Measurements from ENCODE around the gene TFEB. TPM values are rescaled to one million over a fixed set of nuclear protein-coding genes. Genes with fewer than 3 reads are reported as not detected.

TFEB gene
- polyA plus RNA-seq, 1 donor (not counting 4 experiments of a cell fraction or from before 2014, with no cell fraction given): 4.3 TPM

DNA sequence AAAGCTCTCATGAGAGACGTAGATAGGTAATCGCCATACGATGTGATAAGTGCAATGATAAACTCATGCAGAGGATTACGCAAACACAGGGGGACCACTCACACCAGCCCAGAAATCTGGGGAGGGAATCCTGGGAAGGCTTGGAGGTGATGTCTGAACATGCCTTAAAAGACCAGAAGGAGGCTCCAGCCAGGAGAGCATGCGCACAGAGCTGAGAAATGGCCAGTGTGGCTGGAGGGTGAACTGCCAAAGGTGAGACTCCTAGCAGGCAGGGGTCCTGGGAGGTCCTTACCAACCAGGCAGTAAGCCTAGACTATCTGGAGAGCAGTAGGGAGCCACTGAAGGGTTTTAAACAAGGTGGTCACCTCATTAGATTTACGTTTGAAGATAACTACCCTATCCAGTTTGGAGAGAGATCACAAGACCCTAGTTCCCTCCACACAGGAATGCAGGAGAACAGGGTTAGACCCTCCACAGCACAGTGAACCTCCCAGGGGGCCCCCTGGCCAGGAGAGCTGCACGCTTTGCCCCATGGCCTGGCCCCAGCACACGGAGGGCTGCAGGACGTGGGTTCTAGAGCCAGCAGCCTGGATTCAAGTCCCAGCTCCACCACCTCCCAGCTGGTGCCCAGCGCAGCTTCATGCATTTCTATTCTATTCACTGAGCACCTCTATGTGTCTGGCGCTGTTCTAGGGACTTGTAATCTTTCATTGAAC is 84.0 kb downstream of the TFEB start:
- Histone ChIP-seq H3K4me3 (ENCODE audit: control insufficient read depth in 2 of 3, extremely low read depth in 1 of 3, insufficient read depth in 2 of 3, low read depth in 1 of 3, low read length in 3 of 3) (no peak overlapping the region), H3K36me3 (ENCODE audit: control insufficient read depth in 2 of 2, extremely low read depth in 1 of 2, insufficient read depth in 2 of 2, low read length in 2 of 2) (peaks cover 40 to 41% of the 10 kb centered on the region in 2 experiments), H3K9ac (ENCODE audit: control insufficient read depth, extremely low read depth, insufficient read depth, low read length) (no peak overlapping the region), H3K27me3 (ENCODE audit: control insufficient read depth, extremely low read depth, insufficient read depth, low read length) (no peaks in the 10 kb centered on the region), H3K27ac (ENCODE audit: control insufficient read depth, insufficient read depth, low read length) (no peak overlapping the region), H3K9me1 (ENCODE audit: control insufficient read depth, extremely low read depth, insufficient read depth, low read length) (no peaks in the 10 kb centered on the region), H3K4me1 (ENCODE audit: control insufficient read depth, extremely low read depth, insufficient read depth, low read length) (no peaks in the 10 kb centered on the region), H2AFZ (ENCODE audit: control insufficient read depth, low read length) (no peak overlapping the region), H3K79me2 (ENCODE audit: control insufficient read depth, insufficient read depth, low read length) (peaks cover 4% of the 10 kb centered on the region), H3K4me2 (ENCODE audit: control insufficient read depth, extremely low read depth, insufficient read depth, low read depth, low read length) (no peak overlapping the region), H4K20me1 (ENCODE audit: control insufficient read depth, extremely low read depth, insufficient read depth, low read length) (peaks cover 3% of the 10 kb centered on the region), H3K9me3 (ENCODE audit: control insufficient read depth, low read depth, low read length) (no peaks in the 10 kb centered on the region)
- dilution Hi-C loops (cut with MboI; ENCODE audit: extremely low pct_ligation_motif_present, low sequenced_read_pairs): no loop called here
- no peak for TF ChIP-seq EZH2 (IDR thresholded peaks at IDR 0.05; ENCODE audit: low read length)
- TF ChIP-seq, protein P1, sequence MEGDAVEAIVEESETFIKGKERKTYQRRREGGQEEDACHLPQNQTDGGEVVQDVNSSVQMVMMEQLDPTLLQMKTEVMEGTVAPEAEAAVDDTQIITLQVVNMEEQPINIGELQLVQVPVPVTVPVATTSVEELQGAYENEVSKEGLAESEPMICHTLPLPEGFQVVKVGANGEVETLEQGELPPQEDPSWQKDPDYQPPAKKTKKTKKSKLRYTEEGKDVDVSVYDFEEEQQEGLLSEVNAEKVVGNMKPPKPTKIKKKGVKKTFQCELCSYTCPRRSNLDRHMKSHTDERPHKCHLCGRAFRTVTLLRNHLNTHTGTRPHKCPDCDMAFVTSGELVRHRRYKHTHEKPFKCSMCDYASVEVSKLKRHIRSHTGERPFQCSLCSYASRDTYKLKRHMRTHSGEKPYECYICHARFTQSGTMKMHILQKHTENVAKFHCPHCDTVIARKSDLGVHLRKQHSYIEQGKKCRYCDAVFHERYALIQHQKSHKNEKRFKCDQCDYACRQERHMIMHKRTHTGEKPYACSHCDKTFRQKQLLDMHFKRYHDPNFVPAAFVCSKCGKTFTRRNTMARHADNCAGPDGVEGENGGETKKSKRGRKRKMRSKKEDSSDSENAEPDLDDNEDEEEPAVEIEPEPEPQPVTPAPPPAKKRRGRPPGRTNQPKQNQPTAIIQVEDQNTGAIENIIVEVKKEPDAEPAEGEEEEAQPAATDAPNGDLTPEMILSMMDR (optimal IDR thresholded peaks at IDR 0.05 in 1 of 3, IDR thresholded peaks at IDR 0.05 in 1 of 3, conservative IDR thresholded peaks at IDR 0.05 in 1 of 3; ENCODE audit: extremely low read depth in 1 of 3, insufficient read depth in 2 of 3, low read length in 3 of 3): no peak
- FAIRE-seq (no peak), DNase-seq (ENCODE audit: low read depth, low spot score) (no peak)

DNA sequence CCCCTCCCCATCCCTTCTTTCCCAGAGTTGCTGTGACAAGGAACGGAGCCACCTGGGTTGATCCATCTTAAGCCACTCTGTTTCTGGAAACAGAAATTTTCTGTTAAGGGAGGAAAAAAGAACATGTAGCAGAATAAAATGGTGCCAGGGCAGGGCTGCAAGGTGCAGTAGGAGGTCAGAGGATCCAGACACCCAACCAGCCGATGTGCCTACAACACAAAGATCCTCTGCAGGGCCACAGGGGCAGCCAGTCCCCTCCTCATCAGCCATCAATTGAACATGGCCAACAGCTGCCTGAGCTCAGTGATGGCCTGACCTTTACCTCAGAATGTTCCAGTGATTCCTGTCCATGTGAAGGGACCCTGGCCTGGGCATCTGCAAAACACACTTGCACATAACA is 85.3 kb downstream of the TFEB start:
- no peaks in the 10 kb centered on the region for H3K27me3 ChIP-seq (ENCODE audit: control insufficient read depth, extremely low read depth, insufficient read depth, low read length)
- dilution Hi-C loops (cut with MboI; ENCODE audit: extremely low pct_ligation_motif_present, low sequenced_read_pairs): no loop called here
- H3K79me2 ChIP-seq (ENCODE audit: control insufficient read depth, insufficient read depth, low read length): peaks cover 14% of the 10 kb centered on the region
- DNase-seq (ENCODE audit: low read depth, low spot score): no peak
- no peak overlapping the region for H3K4me2 ChIP-seq (ENCODE audit: control insufficient read depth, extremely low read depth, insufficient read depth, low read depth, low read length)
- H3K9me3 ChIP-seq (ENCODE audit: control insufficient read depth, low read depth, low read length): no peaks in the 10 kb centered on the region
- peaks cover 7% of the 10 kb centered on the region for H4K20me1 ChIP-seq (ENCODE audit: control insufficient read depth, extremely low read depth, insufficient read depth, low read length)
- no peak overlapping the region for H2AFZ ChIP-seq (ENCODE audit: control insufficient read depth, low read length)
- H3K36me3 ChIP-seq (ENCODE audit: control insufficient read depth in 2 of 2, extremely low read depth in 1 of 2, insufficient read depth in 2 of 2, low read length in 2 of 2): peaks cover 51 to 53% of the 10 kb centered on the region in 2 experiments
- no peak overlapping the region for H3K4me3 ChIP-seq (ENCODE audit: control insufficient read depth in 2 of 3, extremely low read depth in 1 of 3, insufficient read depth in 2 of 3, low read depth in 1 of 3, low read length in 3 of 3)
- no peak overlapping the region for H3K27ac ChIP-seq (ENCODE audit: control insufficient read depth, insufficient read depth, low read length)
- no peaks in the 10 kb centered on the region for H3K4me1 ChIP-seq (ENCODE audit: control insufficient read depth, extremely low read depth, insufficient read depth, low read length)
- FAIRE-seq: no peak
- H3K9ac ChIP-seq (ENCODE audit: control insufficient read depth, extremely low read depth, insufficient read depth, low read length): no peak overlapping the region
- TF ChIP-seq, protein P1 (optimal IDR thresholded peaks at IDR 0.05 in 1 of 3, IDR thresholded peaks at IDR 0.05 in 1 of 3, conservative IDR thresholded peaks at IDR 0.05 in 1 of 3; ENCODE audit: extremely low read depth in 1 of 3, insufficient read depth in 2 of 3, low read length in 3 of 3): no peak
- TF ChIP-seq EZH2 (IDR thresholded peaks at IDR 0.05; ENCODE audit: low read length): no peak
- no peaks in the 10 kb centered on the region for H3K9me1 ChIP-seq (ENCODE audit: control insufficient read depth, extremely low read depth, insufficient read depth, low read length)
